SU-DHL-6 (cell line): ENCODE results near the gene MGAT5.

Experiments used
- CTCF ChIP-seq: fragments of 200-600 bp; sonication (generic); IDR thresholded peaks from one replicate; pipeline ENCODE4 v1.5.1; 2017; ENCODE audit warnings: antibody characterized with exemption, mild to moderate bottlenecking, low read length, moderate library complexity; ENCODE audit not compliant: insufficient read depth, poor library complexity, severe bottlenecking
- EZH2phosphoT487 ChIP-seq: fragments of 200-600 bp; sonication (generic), shearing (Covaris generic); conservative IDR thresholded peaks from 2 replicates; pipeline ENCODE4 v1.6.1; 2018; ENCODE audit warnings: mild to moderate bottlenecking, antibody characterized with exemption, low read length, moderate library complexity, mixed read lengths

GRCh38 chr2:134348239-134348638 lies 94.4 kb downstream of the MGAT5 start:
- no peak for TF ChIP-seq CTCF
- TF ChIP-seq EZH2phosphoT487 = no peak
